SK-N-SH (cell line): ENCODE results near the gene TMEM97. TPM values are rescaled to one million over a fixed set of nuclear protein-coding genes. Genes with fewer than 3 reads are reported as not detected.

Experiments
- CTCF ChIA-PET: fragments of 300-600, 350-600 bp; formaldehyde crosslinking; extraction: SDS; loops from one replicate; lab custom pipeline; 2021; lab: Yijun Ruan, JAX
- POLR2A ChIA-PET: fragments of 350-600 bp; sonication (Branson Sonifier 250); formaldehyde crosslinking; extraction: SDS; loops from one replicate; lab custom pipeline; 2020; ENCODE audit warnings: antibody characterized with exemption, inconsistent platforms; lab: Yijun Ruan, JAX
- DNase-seq: peaks from one replicate; pipeline ENCODE4 v3.0.0; 2012
- H2AFZ ChIP-seq: fragments of 200-600 bp; sonication (generic); 2 replicates; pipeline ENCODE4 v1.8.1; 2016; ENCODE audit warnings: antibody characterized with exemption, mild to moderate bottlenecking, low read depth
- H3F3A ChIP-seq: fragments of 200-600 bp; sonication (generic); replicated peaks from 2 replicates; pipeline ENCODE3; 2016; ENCODE audit warnings: antibody characterized with exemption, mild to moderate bottlenecking; ENCODE audit not compliant: insufficient read depth
- H3K27ac ChIP-seq, 2 experiments: fragments of 200-500 bp in 1 of 2; fragments of 200-600 bp in 1 of 2; sonication (Bioruptor generic) in 1 of 2; sonication (generic), shearing (Covaris generic) in 1 of 2; 2 replicates each; pipeline versions ENCODE4 v1.5.1 to v1.6.1; 2014 to 2016; ENCODE audit warnings: low read depth in 2 of 2, inconsistent platforms in 1 of 2, low read length in 1 of 2, mild to moderate bottlenecking in 1 of 2, mixed read lengths in 1 of 2
- H3K27me3 ChIP-seq: fragments of 200-600 bp; sonication (generic), shearing (Covaris generic); 2 replicates; pipeline ENCODE4 v1.6.1; 2016; ENCODE audit warnings: mixed run types; ENCODE audit not compliant: insufficient read depth
- H3K36me3 ChIP-seq, 2 experiments: fragments of 200-500 bp in 1 of 2; fragments of 200-600 bp in 1 of 2; sonication (Bioruptor generic) in 1 of 2; sonication (generic) in 1 of 2; replicated peaks in 1 of 2; 2 replicates each; pipeline versions ENCODE3 to v1.5.1; 2014 to 2016; ENCODE audit warnings: low read length in 1 of 2, mild to moderate bottlenecking in 1 of 2; ENCODE audit not compliant: insufficient read depth in 2 of 2, control insufficient read depth in 1 of 2
- H3K4me1 ChIP-seq, 2 experiments: fragments of 200-500 bp in 1 of 2; fragments of 200-600 bp in 1 of 2; sonication (Bioruptor generic) in 1 of 2; sonication (generic), shearing (Covaris generic) in 1 of 2; 2 replicates each; pipeline versions ENCODE4 v1.5.1 to v1.6.1; 2014 to 2016; ENCODE audit warnings: low read depth in 1 of 2, low read length in 1 of 2, mixed run types in 1 of 2; ENCODE audit not compliant: insufficient read depth in 2 of 2, control insufficient read depth in 1 of 2
- H3K4me2 ChIP-seq: fragments of 200-600 bp; sonication (generic), shearing (Covaris generic); 2 replicates; pipeline ENCODE4 v1.6.1; 2017; ENCODE audit warnings: mixed run types
- H3K4me3 ChIP-seq, 2 experiments: fragments of 200-500 bp in 1 of 2; fragments of 200-600 bp in 1 of 2; sonication (Bioruptor generic) in 1 of 2; sonication (generic), shearing (Covaris generic) in 1 of 2; 2 replicates each; pipeline versions ENCODE4 v1.5.1 to v1.8.1; 2014 to 2016; ENCODE audit warnings: low read depth in 2 of 2, inconsistent platforms in 1 of 2, low read length in 1 of 2, mild to moderate bottlenecking in 1 of 2, mixed read lengths in 1 of 2, moderate library complexity in 1 of 2
- H3K79me2 ChIP-seq: fragments of 200-600 bp; sonication (generic); 2 replicates; pipeline ENCODE4 v1.8.1; 2017; ENCODE audit warnings: mild to moderate bottlenecking; ENCODE audit not compliant: insufficient read depth
- H3K9ac ChIP-seq: fragments of 200-600 bp; sonication (generic); 2 replicates; pipeline ENCODE4 v1.6.1; 2017; ENCODE audit warnings: mixed run types
- H3K9me2 ChIP-seq: fragments of 200-600 bp; sonication (generic); 2 replicates; pipeline ENCODE4 v1.6.1; 2017; ENCODE audit warnings: mixed run types
- H3K9me3 ChIP-seq: fragments of 200-600 bp; sonication (generic); 2 replicates; pipeline ENCODE4 v1.6.1; 2017; ENCODE audit warnings: mixed run types, mild to moderate bottlenecking, moderate library complexity
- H4K20me1 ChIP-seq: fragments of 200-600 bp; sonication (generic); 2 replicates; pipeline ENCODE4 v1.6.1; 2017; ENCODE audit warnings: mild to moderate bottlenecking, mixed run types; ENCODE audit not compliant: insufficient read depth
- EZH2phosphoT487 ChIP-seq: fragments of 200-600 bp; sonication (generic); IDR thresholded peaks from 2 replicates; pipeline ENCODE4 v1.6.1; 2017; ENCODE audit warnings: low read depth, mixed run types, mild to moderate bottlenecking, antibody characterized with exemption, moderate library complexity, borderline replicate concordance
- FOSL2 ChIP-seq: IDR thresholded peaks from 2 replicates; pipeline ENCODE4 v1.4.0; 2012; ENCODE audit warnings: low read depth, mild to moderate bottlenecking, moderate library complexity, borderline replicate concordance
- FOXM1 ChIP-seq: IDR thresholded peaks from 2 replicates; pipeline ENCODE4 v1.4.0; 2012; ENCODE audit warnings: low read depth, mild to moderate bottlenecking
- GABPA ChIP-seq: IDR thresholded peaks from 2 replicates; pipeline ENCODE4 v1.4.0; 2012; ENCODE audit warnings: low read depth, mild to moderate bottlenecking
- GATA2 ChIP-seq: sonication (generic); formaldehyde crosslinking; IDR thresholded peaks from 2 replicates; pipeline ENCODE4 v1.5.0; 2020; ENCODE audit warnings: mild to moderate bottlenecking, missing genetic modification reagents
- MEF2A ChIP-seq: IDR thresholded peaks from 2 replicates; pipeline ENCODE4 v1.4.0; 2012; ENCODE audit warnings: low read depth, borderline replicate concordance
- MXI1 ChIP-seq: IDR thresholded peaks from 2 replicates; pipeline ENCODE4 v1.6.1; 2012; ENCODE audit warnings: mild to moderate bottlenecking, low read depth, low read length, improper control_type of control experiment
- NFIC ChIP-seq: IDR thresholded peaks from 2 replicates; pipeline ENCODE4 v1.4.0; 2012; ENCODE audit warnings: borderline replicate concordance
- POLR2AphosphoS5 ChIP-seq: IDR thresholded peaks from 2 replicates; pipeline ENCODE4 v1.6.1; 2012; ENCODE audit warnings: low read depth, low read length
- RAD21 ChIP-seq: IDR thresholded peaks from 2 replicates; pipeline ENCODE4 v1.6.1; 2012; ENCODE audit warnings: mild to moderate bottlenecking, low read length
- RXRA ChIP-seq: IDR thresholded peaks from 2 replicates; pipeline ENCODE4 v1.4.0; 2012; ENCODE audit warnings: low read depth, mild to moderate bottlenecking, borderline replicate concordance
- SIN3A ChIP-seq: IDR thresholded peaks from 2 replicates; pipeline ENCODE4 v1.6.1; 2012; ENCODE audit warnings: low read depth, mild to moderate bottlenecking, low read length, moderate library complexity, borderline replicate concordance
- SMC3 ChIP-seq: IDR thresholded peaks from 2 replicates; pipeline ENCODE4 v1.6.1; 2012; ENCODE audit warnings: low read depth, low read length, improper control_type of control experiment
- TAF1 ChIP-seq: IDR thresholded peaks from 2 replicates; pipeline ENCODE4 v1.6.1; 2012; ENCODE audit warnings: low read depth, mild to moderate bottlenecking, low read length, moderate library complexity, borderline replicate concordance
- TCF12 ChIP-seq: IDR thresholded peaks from 2 replicates; pipeline ENCODE4 v1.4.0; 2012
- WGBS: methylation state at CpG from one replicate; pipeline ENCODE4 v1.1.6; 2017; ENCODE audit warnings: low lambda C conversion rate; 5-methylcytosine and 5-hydroxymethylcytosine counted together
- polyA plus RNA-seq, 3 experiments: library from polyadenylated mRNA; depleted of rRNA; stranded (reverse); fragments of >200 nt; gene quantifications; 2 replicates each; pipeline ENCODE4 v1.2.3, GENCODE V29; 2012
- TF ChIP-seq, protein P1 (sequence below): fragments of 200-600 bp; sonication (generic); IDR thresholded peaks from 2 replicates; pipeline ENCODE4 v1.6.1; 2017; ENCODE audit warnings: antibody characterized with exemption, mild to moderate bottlenecking, moderate library complexity
- TF ChIP-seq, protein P2 (sequence below): IDR thresholded peaks from 2 replicates; pipeline ENCODE4 v1.4.0; 2012; ENCODE audit warnings: low read depth
- TF ChIP-seq, protein P3 (sequence below): IDR thresholded peaks from 2 replicates; pipeline ENCODE4 v1.6.1; 2012; ENCODE audit warnings: mild to moderate bottlenecking, low read depth, low read length, moderate library complexity

The TMEM97 gene
- polyA plus RNA-seq, 1 of the 3 experiments (the other 2 are of a cell fraction), result 8.6 TPM

DNA sequence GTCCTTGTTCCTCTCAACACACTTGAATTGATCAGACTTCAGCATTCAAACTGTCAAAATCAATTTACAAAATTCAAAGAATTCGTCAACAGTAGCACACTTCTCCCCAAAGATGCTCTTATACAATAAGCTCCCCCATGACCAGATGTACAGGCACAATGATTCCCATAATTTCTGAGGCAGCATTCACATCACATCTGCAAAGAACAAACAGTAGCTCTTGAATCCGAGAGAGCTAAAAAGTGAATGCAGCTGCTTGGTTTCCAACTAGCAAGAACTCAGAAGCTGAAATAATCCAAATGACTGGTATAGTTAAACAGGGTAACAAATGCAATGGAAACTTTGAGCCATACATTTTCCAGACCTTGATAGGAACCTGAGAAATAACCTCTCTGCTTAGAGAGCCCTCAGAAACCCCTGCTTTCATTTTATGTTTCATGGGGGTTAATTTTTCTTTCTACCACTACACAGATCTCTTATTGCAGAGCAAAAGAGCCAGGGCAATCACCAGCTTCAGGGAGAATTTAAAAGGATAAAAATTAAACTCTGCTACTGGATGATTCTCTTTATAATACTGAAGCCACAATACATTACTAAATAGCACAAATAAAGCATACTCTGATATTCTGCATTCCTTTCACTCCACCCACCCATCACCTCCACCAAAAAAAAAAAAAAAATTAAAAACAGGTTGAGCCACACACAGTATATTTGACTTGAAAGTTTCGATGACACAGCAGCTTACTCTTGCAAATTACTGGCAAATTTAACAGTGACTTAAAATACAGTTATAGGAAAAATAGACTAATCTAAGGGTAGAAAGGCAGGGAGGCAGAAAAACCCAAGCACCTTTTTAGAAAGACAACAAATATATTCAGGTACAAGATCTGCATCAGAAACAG is 23.1 kb upstream of the TMEM97 start:
- Histone ChIP-seq H3F3A (peaks cover 3% of the 10 kb centered on the region), H3K9ac (no peak overlapping the region), H3K27ac (no peak overlapping the region), H2AFZ (no peak overlapping the region), H3K9me2 (no peaks in the 10 kb centered on the region), H3K4me2 (no peak overlapping the region), H3K79me2 (no peaks in the 10 kb centered on the region), H3K4me1 (no peaks in the 10 kb centered on the region), H3K27me3 (no peaks in the 10 kb centered on the region; the same call in 1 of the 2 replicates), H4K20me1 (no peaks in the 10 kb centered on the region), H3K36me3 (no peaks in the 10 kb centered on the region), H3K4me3 (no peak overlapping the region), H3K9me3 (no peaks in the 10 kb centered on the region)
- ChIA-PET POLR2A (no interaction called here), CTCF (interaction anchor here (0.6 to 1.2 kb wide), 2 partner anchors 23 to 30 kb away, joined by 3 read pairs; partner anchors contain the start of gene TMEM97)
- TF ChIP-seq, protein P1, sequence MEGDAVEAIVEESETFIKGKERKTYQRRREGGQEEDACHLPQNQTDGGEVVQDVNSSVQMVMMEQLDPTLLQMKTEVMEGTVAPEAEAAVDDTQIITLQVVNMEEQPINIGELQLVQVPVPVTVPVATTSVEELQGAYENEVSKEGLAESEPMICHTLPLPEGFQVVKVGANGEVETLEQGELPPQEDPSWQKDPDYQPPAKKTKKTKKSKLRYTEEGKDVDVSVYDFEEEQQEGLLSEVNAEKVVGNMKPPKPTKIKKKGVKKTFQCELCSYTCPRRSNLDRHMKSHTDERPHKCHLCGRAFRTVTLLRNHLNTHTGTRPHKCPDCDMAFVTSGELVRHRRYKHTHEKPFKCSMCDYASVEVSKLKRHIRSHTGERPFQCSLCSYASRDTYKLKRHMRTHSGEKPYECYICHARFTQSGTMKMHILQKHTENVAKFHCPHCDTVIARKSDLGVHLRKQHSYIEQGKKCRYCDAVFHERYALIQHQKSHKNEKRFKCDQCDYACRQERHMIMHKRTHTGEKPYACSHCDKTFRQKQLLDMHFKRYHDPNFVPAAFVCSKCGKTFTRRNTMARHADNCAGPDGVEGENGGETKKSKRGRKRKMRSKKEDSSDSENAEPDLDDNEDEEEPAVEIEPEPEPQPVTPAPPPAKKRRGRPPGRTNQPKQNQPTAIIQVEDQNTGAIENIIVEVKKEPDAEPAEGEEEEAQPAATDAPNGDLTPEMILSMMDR, result no peak
- TF ChIP-seq NFIC (no peak), MEF2A (no peak), GABPA (no peak)
- no peak for DNase-seq
- WGBS, result 42% methylated on average over 3 of the region's 3 CpGs

GRCh38 chr17:28298449-28298848 is 20.6 kb upstream of the TMEM97 start:
- H2AFZ ChIP-seq, result no peak overlapping the region
- POLR2A ChIA-PET, result no interaction called here
- no peaks in the 10 kb centered on the region for H3K4me1 ChIP-seq
- CTCF ChIA-PET, result interaction anchor here (0.6 to 1.1 kb wide), 3 partner anchors 10 to 151 kb away, joined by 3 read pairs; no protein-coding TSS in a partner anchor
- no peaks in the 10 kb centered on the region; the same call in 1 of the 2 replicates for H3K27me3 ChIP-seq
- H3K36me3 ChIP-seq, result no peaks in the 10 kb centered on the region
- H3K9me2 ChIP-seq, result no peaks in the 10 kb centered on the region
- no peak for DNase-seq
- 80% methylated on average over 3 of the region's 3 CpGs for WGBS
- H3F3A ChIP-seq, result no peaks in the 10 kb centered on the region
- no peak overlapping the region for H3K27ac ChIP-seq
- H3K79me2 ChIP-seq, result no peaks in the 10 kb centered on the region
- H3K4me2 ChIP-seq, result no peak overlapping the region
- H4K20me1 ChIP-seq, result no peaks in the 10 kb centered on the region
- H3K9me3 ChIP-seq, result no peaks in the 10 kb centered on the region
- H3K4me3 ChIP-seq, result no peak overlapping the region
- no peak overlapping the region for H3K9ac ChIP-seq
- TF ChIP-seq MXI1, result no peak
- no peak for TF ChIP-seq SMC3
- no peak for TF ChIP-seq TCF12
- TF ChIP-seq MEF2A, result no peak
- TF ChIP-seq POLR2AphosphoS5, result no peak
- TF ChIP-seq, protein P2, sequence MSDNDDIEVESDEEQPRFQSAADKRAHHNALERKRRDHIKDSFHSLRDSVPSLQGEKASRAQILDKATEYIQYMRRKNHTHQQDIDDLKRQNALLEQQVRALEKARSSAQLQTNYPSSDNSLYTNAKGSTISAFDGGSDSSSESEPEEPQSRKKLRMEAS, result no peak
- TF ChIP-seq RXRA, result no peak
- TF ChIP-seq, protein P1, result no peak
- no peak for TF ChIP-seq RAD21
- TF ChIP-seq FOXM1, result no peak
- TF ChIP-seq, protein P3, sequence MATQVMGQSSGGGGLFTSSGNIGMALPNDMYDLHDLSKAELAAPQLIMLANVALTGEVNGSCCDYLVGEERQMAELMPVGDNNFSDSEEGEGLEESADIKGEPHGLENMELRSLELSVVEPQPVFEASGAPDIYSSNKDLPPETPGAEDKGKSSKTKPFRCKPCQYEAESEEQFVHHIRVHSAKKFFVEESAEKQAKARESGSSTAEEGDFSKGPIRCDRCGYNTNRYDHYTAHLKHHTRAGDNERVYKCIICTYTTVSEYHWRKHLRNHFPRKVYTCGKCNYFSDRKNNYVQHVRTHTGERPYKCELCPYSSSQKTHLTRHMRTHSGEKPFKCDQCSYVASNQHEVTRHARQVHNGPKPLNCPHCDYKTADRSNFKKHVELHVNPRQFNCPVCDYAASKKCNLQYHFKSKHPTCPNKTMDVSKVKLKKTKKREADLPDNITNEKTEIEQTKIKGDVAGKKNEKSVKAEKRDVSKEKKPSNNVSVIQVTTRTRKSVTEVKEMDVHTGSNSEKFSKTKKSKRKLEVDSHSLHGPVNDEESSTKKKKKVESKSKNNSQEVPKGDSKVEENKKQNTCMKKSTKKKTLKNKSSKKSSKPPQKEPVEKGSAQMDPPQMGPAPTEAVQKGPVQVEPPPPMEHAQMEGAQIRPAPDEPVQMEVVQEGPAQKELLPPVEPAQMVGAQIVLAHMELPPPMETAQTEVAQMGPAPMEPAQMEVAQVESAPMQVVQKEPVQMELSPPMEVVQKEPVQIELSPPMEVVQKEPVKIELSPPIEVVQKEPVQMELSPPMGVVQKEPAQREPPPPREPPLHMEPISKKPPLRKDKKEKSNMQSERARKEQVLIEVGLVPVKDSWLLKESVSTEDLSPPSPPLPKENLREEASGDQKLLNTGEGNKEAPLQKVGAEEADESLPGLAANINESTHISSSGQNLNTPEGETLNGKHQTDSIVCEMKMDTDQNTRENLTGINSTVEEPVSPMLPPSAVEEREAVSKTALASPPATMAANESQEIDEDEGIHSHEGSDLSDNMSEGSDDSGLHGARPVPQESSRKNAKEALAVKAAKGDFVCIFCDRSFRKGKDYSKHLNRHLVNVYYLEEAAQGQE, result no peak
- no peak for TF ChIP-seq TAF1
- TF ChIP-seq GABPA, result no peak
- TF ChIP-seq FOSL2, result no peak
- TF ChIP-seq GATA2 (CRISPR knock-in tag), result no peak
- TF ChIP-seq EZH2phosphoT487, result no peak
- TF ChIP-seq SIN3A, result no peak
